ENCODE results near the gene NRBF2. TPM values are rescaled to one million over a fixed set of nuclear protein-coding genes. Genes with fewer than 3 reads are reported as not detected.
"Not testable (repeated sequence)": the region's sequence is repeated elsewhere in the genome, so short reads cannot be mapped to it uniquely, and the experiment has no call there.

The NRBF2 gene
- total RNA-seq, 1 experiment from 2014 or later = 44.9 TPM

- H3K4me1 Mint-ChIP-seq (ENCODE audit: insufficient read depth, unreplicated experiment) = peaks cover 10% of the 10 kb centered on the region
- DNase-seq (ENCODE audit: unreplicated experiment) = no peak
- H3K27ac Mint-ChIP-seq (ENCODE audit: low read depth, unreplicated experiment) = no peak overlapping the region
- no TSS peak for BruUV-seq (replicated peaks)
- no peak overlapping the region for H3K4me3 Mint-ChIP-seq (ENCODE audit: unreplicated experiment)
- intact Hi-C loops (cut with micrococcal nuclease) = no loop called here
- no peaks in the 10 kb centered on the region for H3K9me3 Mint-ChIP-seq (ENCODE audit: unreplicated experiment)
- no peaks in the 10 kb centered on the region for H3K27me3 Mint-ChIP-seq (ENCODE audit: insufficient read depth, unreplicated experiment)
- H3K36me3 Mint-ChIP-seq (ENCODE audit: insufficient read depth, unreplicated experiment) = no peaks in the 10 kb centered on the region
- TF ChIP-seq, protein P1, sequence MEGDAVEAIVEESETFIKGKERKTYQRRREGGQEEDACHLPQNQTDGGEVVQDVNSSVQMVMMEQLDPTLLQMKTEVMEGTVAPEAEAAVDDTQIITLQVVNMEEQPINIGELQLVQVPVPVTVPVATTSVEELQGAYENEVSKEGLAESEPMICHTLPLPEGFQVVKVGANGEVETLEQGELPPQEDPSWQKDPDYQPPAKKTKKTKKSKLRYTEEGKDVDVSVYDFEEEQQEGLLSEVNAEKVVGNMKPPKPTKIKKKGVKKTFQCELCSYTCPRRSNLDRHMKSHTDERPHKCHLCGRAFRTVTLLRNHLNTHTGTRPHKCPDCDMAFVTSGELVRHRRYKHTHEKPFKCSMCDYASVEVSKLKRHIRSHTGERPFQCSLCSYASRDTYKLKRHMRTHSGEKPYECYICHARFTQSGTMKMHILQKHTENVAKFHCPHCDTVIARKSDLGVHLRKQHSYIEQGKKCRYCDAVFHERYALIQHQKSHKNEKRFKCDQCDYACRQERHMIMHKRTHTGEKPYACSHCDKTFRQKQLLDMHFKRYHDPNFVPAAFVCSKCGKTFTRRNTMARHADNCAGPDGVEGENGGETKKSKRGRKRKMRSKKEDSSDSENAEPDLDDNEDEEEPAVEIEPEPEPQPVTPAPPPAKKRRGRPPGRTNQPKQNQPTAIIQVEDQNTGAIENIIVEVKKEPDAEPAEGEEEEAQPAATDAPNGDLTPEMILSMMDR (IDR thresholded peaks at IDR 0.05; ENCODE audit: unreplicated experiment) = no peak
- ChIA-PET CTCF (interaction anchor here (0.7 to 1.3 kb wide), 2 partner anchors 13 to 58 kb away, joined by 3 to 5 read pairs; no protein-coding TSS in a partner anchor), POLR2A (interaction anchor here (0.6 to 0.8 kb wide), 2 partner anchors 23 to 35 kb away, joined by 3 read pairs; no protein-coding TSS in a partner anchor)
These were observed 33.4 kb upstream of the NRBF2 start for GRCh38 chr10:63099734-63100133.

DNA sequence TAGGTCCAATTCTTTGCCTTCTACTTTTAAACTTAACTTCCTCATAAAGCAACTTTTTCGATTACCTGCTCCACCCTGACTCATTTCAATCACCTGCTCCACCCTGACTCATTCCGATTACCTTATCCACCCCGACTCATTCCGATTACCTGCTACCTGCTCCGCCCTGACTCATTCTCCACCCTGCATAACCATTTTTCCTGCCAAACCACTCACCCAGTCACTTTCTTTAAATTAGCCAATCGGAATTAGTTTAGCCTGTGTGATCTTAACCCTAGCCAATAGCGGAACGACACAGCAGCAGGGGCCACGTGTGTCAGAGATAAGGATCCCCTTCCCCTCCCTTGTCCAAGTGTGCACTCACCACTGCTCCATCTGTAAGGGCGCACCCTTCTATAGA is 32.0 kb upstream of the NRBF2 start:
- BruUV-seq (replicated peaks); H3K27ac Mint-ChIP-seq (ENCODE audit: low read depth, unreplicated experiment); POLR2A ChIA-PET; H3K27me3 Mint-ChIP-seq (ENCODE audit: insufficient read depth, unreplicated experiment); DNase-seq (ENCODE audit: unreplicated experiment); H3K4me1 Mint-ChIP-seq (ENCODE audit: insufficient read depth, unreplicated experiment); CTCF ChIA-PET; H3K9me3 Mint-ChIP-seq (ENCODE audit: unreplicated experiment); H3K4me3 Mint-ChIP-seq (ENCODE audit: unreplicated experiment); intact Hi-C loops (cut with micrococcal nuclease); H3K36me3 Mint-ChIP-seq (ENCODE audit: insufficient read depth, unreplicated experiment): not testable (repeated sequence)

DNA sequence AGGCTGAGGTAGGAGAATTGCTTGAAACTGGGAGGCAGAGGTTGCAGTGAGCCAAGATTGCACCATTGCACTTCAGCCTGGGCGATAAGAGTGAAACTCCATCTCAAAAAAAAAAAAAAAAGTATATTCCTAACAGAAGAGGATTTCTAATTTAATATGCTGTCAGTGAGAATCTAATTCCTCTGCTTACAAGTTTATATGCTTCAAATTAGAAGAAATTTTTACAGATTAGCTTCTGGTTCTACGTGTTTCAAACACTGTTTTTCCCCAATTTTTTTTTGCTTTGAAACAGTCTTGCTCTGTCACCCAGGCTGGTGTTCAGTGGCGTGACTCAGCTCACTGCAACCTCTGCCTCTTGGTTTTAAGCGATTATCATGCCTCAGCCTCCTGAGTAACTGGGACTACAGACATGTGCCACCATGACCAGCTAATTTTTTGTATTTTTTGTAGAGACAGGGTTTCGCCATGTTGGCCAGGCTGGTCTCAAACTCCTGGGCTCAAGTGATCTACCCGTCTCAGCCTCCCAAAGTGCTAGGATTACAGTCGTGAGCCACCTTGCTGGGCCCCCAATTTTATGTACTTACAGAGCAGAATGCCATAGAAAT is 30.7 kb upstream of the NRBF2 start:
- CTCF ChIA-PET = interaction anchor here (0.6 to 0.9 kb wide), 5 partner anchors 15 to 287 kb away, joined by 3 to 5 read pairs (median 3); partner anchors contain the start of gene EGR2
- H3K36me3 Mint-ChIP-seq (ENCODE audit: insufficient read depth, unreplicated experiment); H3K4me3 Mint-ChIP-seq (ENCODE audit: unreplicated experiment); BruUV-seq (replicated peaks); POLR2A ChIA-PET; H3K27me3 Mint-ChIP-seq (ENCODE audit: insufficient read depth, unreplicated experiment); H3K27ac Mint-ChIP-seq (ENCODE audit: low read depth, unreplicated experiment); H3K9me3 Mint-ChIP-seq (ENCODE audit: unreplicated experiment); intact Hi-C loops (cut with micrococcal nuclease); DNase-seq (ENCODE audit: unreplicated experiment): not testable (repeated sequence)
- H3K4me1 Mint-ChIP-seq (ENCODE audit: insufficient read depth, unreplicated experiment) = peaks cover 14% of the 10 kb centered on the region

- DNase-seq (ENCODE audit: unreplicated experiment); H3K27me3 Mint-ChIP-seq (ENCODE audit: insufficient read depth, unreplicated experiment); H3K36me3 Mint-ChIP-seq (ENCODE audit: insufficient read depth, unreplicated experiment); H3K27ac Mint-ChIP-seq (ENCODE audit: low read depth, unreplicated experiment); H3K9me3 Mint-ChIP-seq (ENCODE audit: unreplicated experiment); H3K4me3 Mint-ChIP-seq (ENCODE audit: unreplicated experiment); intact Hi-C loops (cut with micrococcal nuclease); POLR2A ChIA-PET; CTCF ChIA-PET; BruUV-seq (replicated peaks): not testable (repeated sequence)
- H3K4me1 Mint-ChIP-seq (ENCODE audit: insufficient read depth, unreplicated experiment) = peaks cover 14% of the 10 kb centered on the region
These were observed 29.9 kb upstream of the NRBF2 start for GRCh38 chr10:63103178-63103577.

- CTCF ChIA-PET = no interaction called here
- DNase-seq (ENCODE audit: unreplicated experiment) = no peak
- Mint-ChIP-seq H3K4me1 (ENCODE audit: insufficient read depth, unreplicated experiment) (peaks cover 14% of the 10 kb centered on the region), H3K9me3 (ENCODE audit: unreplicated experiment) (no peaks in the 10 kb centered on the region), H3K27me3 (ENCODE audit: insufficient read depth, unreplicated experiment) (no peaks in the 10 kb centered on the region), H3K27ac (ENCODE audit: low read depth, unreplicated experiment) (no peak overlapping the region), H3K4me3 (ENCODE audit: unreplicated experiment) (no peak overlapping the region), H3K36me3 (ENCODE audit: insufficient read depth, unreplicated experiment) (no peaks in the 10 kb centered on the region)
- intact Hi-C loops (cut with micrococcal nuclease) = no loop called here
- TF ChIP-seq, protein P1 (IDR thresholded peaks at IDR 0.05; ENCODE audit: unreplicated experiment) = no peak
- no TSS peak for BruUV-seq (replicated peaks)
- POLR2A ChIA-PET = no interaction called here
These were observed 29.1 kb upstream of the NRBF2 start for GRCh38 chr10:63103971-63104409.
